GM21447 (cell line): ENCODE data around the gene SMAD2.

Source experiments
- ATAC-seq: cut with Tn5 transposase; IDR thresholded peaks from one replicate; pipeline ENCODE4 v1.9.1; 2021; ENCODE audit not compliant: unreplicated experiment

The SMAD2 gene

GRCh38 chr18:47932603-47933002 is 2.1 kb upstream of the SMAD2 start:
- no peak for ATAC-seq

GRCh38 chr18:47932190-47932589 is 1.7 kb upstream of the SMAD2 start:
- no peak for ATAC-seq

GRCh38 chr18:47931718-47932103 is 1.3 kb upstream of the SMAD2 start:
- no peak for ATAC-seq

- peak; percentile 82 for ATAC-seq
These were observed 665 bp upstream of the SMAD2 start for GRCh38 chr18:47930931-47931717.

GRCh38 chr18:47929681-47930198 is 719 bp downstream of the SMAD2 start:
- no peak for ATAC-seq

- ATAC-seq, result no peak
These were observed 2.0 kb downstream of the SMAD2 start for GRCh38 chr18:47928466-47928865.

- no peak for ATAC-seq
These were observed 4.2 kb downstream of the SMAD2 start for GRCh38 chr18:47926101-47926850.

- ATAC-seq, result no peak
These were observed 10.5 kb downstream of the SMAD2 start for GRCh38 chr18:47919916-47920315.

GRCh38 chr18:47917923-47918610 is 12.4 kb downstream of the SMAD2 start:
- peak; percentile 71 for ATAC-seq

- no peak for ATAC-seq
These were observed 14.5 kb downstream of the SMAD2 start for GRCh38 chr18:47915930-47916329.

- ATAC-seq, result no peak
These were observed 15.2 kb downstream of the SMAD2 start for GRCh38 chr18:47915229-47915628.

GRCh38 chr18:47912794-47913585 is 17.5 kb downstream of the SMAD2 start:
- ATAC-seq, result no peak

- no peak for ATAC-seq
These were observed 18.1 kb downstream of the SMAD2 start for GRCh38 chr18:47912343-47912742.

- ATAC-seq, result no peak
These were observed 18.6 kb downstream of the SMAD2 start for GRCh38 chr18:47911877-47912276.

GRCh38 chr18:47909484-47909883 is 21.0 kb downstream of the SMAD2 start:
- no peak for ATAC-seq

- no peak for ATAC-seq
These were observed 21.9 kb downstream of the SMAD2 start for GRCh38 chr18:47908592-47908991.

- ATAC-seq, result no peak
These were observed 24.1 kb downstream of the SMAD2 start for GRCh38 chr18:47906408-47906807.

- ATAC-seq, result no peak
These were observed 26.6 kb downstream of the SMAD2 start for GRCh38 chr18:47903809-47904208.

GRCh38 chr18:47901624-47902362 is 28.7 kb downstream of the SMAD2 start:
- peak; percentile 87 for ATAC-seq
